HG03060 (cell line): ENCODE results near the gene NRXN3.

Experiments used
- ATAC-seq: cut with Tn5 transposase; IDR thresholded peaks from one replicate; pipeline ENCODE4 v1.9.1; 2021; ENCODE audit warnings: low read depth, moderate number of reproducible peaks; ENCODE audit not compliant: unreplicated experiment

NRXN3 gene

DNA sequence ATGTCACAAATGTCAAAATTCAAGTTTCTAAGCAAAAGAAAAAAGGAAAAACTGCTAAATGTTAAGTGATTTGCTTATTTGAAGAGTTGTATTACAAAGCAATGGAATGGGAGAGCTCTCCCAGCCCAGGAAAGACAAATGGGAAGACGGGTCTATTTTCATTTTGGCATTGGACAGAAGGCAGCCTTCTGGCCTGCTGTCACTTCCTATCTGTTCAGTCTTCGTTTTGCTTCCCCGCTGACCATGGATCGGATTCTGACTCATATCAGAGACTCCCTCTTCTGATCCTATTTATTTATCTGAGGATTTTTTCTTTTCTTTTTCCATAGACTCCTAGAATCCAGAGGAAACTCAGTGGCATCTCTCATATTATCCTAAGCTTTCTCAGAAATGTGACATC, 1406.3 kb downstream of the NRXN3 start:
- ATAC-seq, result no peak

GRCh38 chr14:79578470-79578869, 1408.3 kb downstream of the NRXN3 start:
- ATAC-seq, result no peak

DNA sequence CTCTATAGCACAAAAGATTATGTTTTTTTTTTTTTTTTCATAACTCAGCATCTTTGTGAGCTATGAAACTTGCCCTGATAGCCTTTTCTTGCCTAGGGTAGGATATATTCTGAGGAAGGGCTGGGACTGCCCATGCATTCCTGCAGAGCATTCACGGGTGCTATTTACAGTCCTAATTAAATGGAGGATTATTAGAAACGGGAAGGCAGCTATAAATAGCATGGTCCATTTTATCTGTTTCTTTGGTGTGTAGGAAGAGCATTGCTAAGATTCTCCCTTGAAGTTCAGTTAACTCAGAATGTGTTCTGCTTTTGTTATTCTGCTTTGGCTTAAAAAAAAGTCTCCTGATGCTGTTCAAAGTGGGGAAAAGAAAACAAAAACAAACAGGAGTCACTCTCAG, 1410.2 kb downstream of the NRXN3 start:
- ATAC-seq, result no peak

- ATAC-seq, result no peak
Measured at GRCh38 chr14:79580906-79581305, 1410.7 kb downstream of the NRXN3 start.

GRCh38 chr14:79581912-79582576, 1411.9 kb downstream of the NRXN3 start:
- no peak for ATAC-seq

- ATAC-seq, result no peak
Measured at GRCh38 chr14:79583738-79584408, 1413.7 kb downstream of the NRXN3 start.

DNA sequence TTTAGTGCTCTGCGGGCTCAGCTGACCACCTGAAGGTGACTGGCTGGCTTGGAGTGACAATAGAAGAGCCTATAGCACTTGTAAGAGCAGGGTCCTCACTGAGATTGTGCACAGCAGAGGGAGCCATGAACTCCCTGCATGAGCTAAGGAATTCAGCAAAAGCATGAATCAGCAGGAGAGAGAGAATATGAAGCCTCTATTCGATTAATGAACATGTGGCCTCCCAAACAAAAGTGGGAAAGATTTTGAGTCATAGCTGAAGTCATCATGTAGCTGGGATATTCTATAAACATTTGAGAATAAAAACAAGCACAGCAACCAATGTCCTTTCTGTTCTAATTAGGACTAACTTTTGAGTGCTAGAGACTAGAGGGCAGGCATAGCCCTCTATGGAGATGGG, 1414.5 kb downstream of the NRXN3 start:
- ATAC-seq, result no peak

DNA sequence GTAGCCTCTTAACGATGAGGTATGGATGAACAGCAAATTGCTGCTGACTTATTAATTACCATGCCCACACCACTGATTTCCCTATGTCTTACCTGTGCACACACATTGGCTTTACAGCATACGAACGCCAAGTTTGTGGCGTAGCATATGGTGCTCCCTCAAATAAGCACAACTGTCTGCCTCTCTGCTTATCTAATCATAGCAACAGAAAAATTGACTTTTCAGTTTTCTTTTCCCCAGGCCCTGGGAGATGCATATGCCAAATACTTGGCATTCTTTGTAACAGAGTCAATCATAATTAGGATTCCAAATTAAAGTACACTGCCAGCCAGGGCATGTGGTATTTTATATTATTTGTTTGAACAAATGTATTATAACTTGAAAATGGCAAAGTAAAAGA, 1415.7 kb downstream of the NRXN3 start:
- no peak for ATAC-seq

DNA sequence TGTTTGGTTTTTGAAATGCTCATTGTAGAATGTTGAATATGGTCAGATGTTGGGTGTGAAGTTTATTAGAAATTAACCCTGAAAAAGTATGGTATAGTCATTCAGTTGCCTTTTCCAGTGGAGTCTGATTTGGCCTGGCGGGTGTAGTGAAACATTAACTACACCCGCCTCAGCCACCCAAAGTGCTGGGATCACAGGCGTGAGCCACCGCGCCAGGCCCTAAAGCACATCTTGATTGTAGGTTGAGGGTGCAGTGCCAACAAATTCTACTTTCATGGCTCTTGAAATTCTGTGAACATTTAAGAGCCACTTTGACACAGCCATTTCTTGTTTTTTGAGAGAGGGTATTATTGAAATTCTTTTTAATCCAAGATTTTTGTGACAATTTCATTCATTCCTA, 1416.2 kb downstream of the NRXN3 start:
- ATAC-seq, result no peak

DNA sequence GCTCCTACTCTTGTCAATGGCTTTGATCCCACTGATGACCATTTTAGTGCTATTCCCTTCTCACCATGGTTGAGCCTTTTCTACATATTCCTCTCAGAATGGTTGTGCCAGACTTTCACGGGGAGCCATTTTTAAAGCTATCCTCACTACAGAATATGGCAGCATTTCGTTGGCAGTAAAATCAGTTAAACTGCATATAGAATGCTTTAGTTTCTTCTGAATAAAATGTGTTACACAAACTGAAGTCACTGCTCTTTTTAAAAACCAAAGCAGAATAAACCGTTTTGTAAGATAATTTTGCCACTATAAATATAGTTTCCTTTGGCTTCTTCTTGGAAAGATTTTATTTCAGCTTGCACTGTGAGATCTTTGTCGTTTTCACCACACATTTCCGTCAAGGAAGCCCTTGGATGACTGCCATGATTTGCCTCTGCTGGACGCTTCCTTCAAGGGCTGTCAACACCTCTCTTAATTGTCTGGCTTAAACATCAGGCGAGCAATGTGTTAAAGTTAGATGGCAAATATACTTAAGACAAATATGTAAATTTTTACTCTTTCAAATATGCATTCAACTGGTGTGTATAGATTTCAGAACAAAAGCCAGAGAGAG, 1416.9 kb downstream of the NRXN3 start:
- ATAC-seq, result no peak

GRCh38 chr14:79587875-79588274, 1417.7 kb downstream of the NRXN3 start:
- ATAC-seq, result no peak

DNA sequence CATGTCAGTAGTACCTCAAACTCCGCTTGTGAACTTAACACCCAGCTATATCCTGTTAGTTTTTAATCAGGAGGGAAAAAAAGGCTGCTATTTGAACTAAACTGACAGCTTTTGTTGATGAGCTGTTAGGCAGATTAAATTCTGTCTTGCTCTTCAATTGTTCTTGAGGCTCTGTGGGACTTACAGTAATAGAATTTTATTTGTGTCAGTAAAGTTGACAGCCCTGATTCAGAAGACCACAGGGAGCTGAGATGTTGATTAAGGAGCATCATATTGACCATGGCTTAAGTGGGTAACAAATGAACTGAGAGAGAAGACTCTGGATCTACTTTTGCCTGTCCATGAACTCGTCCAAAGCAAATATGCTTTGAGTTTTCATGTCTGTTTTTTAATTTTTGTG, 1418.2 kb downstream of the NRXN3 start:
- ATAC-seq, result no peak

GRCh38 chr14:79596551-79596950, 1426.4 kb downstream of the NRXN3 start:
- ATAC-seq, result no peak

GRCh38 chr14:79597566-79597965, 1427.4 kb downstream of the NRXN3 start:
- ATAC-seq, result no peak

GRCh38 chr14:79598339-79598738, 1428.2 kb downstream of the NRXN3 start:
- ATAC-seq, result no peak

GRCh38 chr14:79599239-79599638, 1429.1 kb downstream of the NRXN3 start:
- no peak for ATAC-seq

GRCh38 chr14:79600406-79600805, 1430.2 kb downstream of the NRXN3 start:
- no peak for ATAC-seq

DNA sequence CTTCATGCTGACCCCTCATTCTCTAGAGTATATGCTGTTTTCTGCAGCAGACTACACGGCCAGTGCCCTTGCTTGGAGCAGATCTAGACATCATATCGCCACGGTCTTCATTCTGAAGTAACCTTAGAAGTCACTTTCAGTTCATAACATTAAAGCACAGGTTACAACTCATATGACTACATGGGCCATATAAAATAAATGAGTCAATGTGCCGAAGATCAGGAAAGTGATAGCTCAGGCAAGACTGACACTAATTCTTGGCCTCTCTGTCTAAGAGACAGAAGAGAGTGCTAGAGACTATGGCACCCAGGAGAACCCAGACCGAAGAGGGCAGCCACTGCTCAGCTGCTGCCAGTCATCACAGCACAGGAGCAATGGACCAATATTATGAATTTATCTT, 1431.4 kb downstream of the NRXN3 start:
- ATAC-seq, result no peak

DNA sequence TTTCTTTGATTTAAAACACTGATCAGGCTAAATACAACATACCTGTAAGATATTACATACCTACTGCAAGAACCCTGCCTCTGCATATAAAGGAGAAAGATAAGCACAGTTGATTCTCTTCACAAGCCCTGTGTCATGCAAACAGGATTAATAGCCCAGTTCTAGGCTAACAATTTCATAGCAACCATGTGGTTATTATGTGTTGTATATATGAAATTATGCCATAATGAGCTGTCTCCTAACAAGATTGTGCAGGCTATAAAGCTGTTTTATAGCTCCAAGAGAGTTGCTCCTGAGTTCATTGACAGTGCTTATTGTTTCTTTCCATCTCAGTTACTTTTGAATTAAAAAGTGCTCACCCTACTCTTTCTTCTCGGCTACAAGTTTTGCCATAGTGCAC, 1431.9 kb downstream of the NRXN3 start:
- no peak for ATAC-seq

GRCh38 chr14:79602742-79603141, 1432.6 kb downstream of the NRXN3 start:
- ATAC-seq, result no peak

DNA sequence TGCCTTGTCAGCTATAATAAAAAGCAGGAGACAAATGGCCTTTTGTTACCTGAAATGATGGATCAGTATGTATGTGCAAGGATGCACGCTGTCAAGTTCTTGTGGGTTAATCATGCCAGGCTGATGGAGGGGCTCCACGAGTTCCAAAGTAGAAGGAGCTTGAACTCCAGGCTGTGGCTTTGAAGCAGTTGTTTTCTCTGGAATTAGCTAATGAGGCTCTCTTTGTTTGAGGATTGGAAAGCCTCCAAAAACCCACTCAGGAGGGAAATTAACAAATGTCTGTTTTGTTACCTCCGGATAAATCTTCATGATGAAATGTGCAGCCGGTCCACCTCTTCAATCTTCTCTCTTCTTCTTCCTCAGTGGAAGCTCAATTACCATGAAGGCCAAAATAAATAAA, 1435.7 kb downstream of the NRXN3 start:
- ATAC-seq, result no peak

- no peak for ATAC-seq
Measured at GRCh38 chr14:79608446-79608845, 1438.3 kb downstream of the NRXN3 start.
